Right ventricle myocardium inferior (tissue), 1 donor: Measurements from ENCODE around the gene C1orf53. TPM values are rescaled to one million over a fixed set of nuclear protein-coding genes. Genes with fewer than 3 reads are reported as not detected.

Experiments used
- ATAC-seq: fragments of 200-7000 bp; cut with Tn5 transposase; one replicate; pipeline ENCODE4 v1.9.1; 2020; ENCODE audit warnings: mild to moderate bottlenecking, moderate library complexity
- DNase-seq: peaks from one replicate; pipeline ENCODE4 v3.0.0; 2021; ENCODE audit errors: missing footprints
- intact Hi-C: fragments of 100-400 bp; cut with DNase I; formaldehyde crosslinking; loops from one replicate; pipeline ENCODE4 v1.11.0; 2022
- total RNA-seq: library from RNA; stranded (reverse); fragmentation: NEBNext Ultra II Directional; extraction: Animal tissue kit (Norgen Biotek cat#: 25700); gene quantifications from one replicate; pipeline ENCODE4 v1.2.1, GENCODE V29; 2021
- donor health status: DM: no; HTN: yes; CAD: no; lungs with severe emphysema.

The C1orf53 gene
- total RNA-seq, 1 donor from 2014 or later: 4.9 TPM

DNA sequence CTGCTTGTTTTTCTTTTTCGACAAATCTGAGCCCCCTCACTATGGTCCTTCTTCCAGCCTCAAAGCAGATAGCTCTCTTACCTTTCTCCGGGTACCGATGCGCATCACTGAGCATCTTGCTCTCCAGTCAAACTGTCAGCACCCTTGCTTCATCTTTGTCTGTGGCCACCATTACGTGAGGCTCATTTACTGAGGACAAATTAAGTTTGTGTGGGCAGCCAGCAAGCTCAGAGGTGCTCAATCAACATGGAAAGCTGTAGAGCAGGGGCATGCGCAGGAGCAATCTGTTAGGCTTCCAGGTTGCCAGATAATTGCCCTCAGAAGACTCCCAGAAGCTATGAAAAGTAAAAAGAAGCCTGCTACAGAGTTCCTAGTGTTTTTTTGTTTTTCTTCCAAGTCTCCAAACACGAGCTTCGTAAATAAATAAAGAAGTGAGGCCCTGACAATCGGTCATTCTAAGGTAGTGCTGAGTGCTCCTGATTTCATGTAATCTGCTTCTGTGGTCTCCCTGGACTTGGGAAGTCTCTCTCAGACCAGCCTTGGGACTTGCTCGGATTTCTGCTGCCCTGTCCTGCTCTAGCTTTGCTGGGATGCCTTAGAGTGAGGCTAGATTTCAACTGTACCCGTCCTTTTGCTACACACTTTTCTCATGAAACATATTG lies 1.8 kb downstream of the C1orf53 start:
- ATAC-seq (no peak), DNase-seq (no peak)
- intact Hi-C loops: loop anchor here (10.0 kb wide), 2 partner anchors 289 to 561 kb away; no protein-coding TSS in a partner anchor

DNA sequence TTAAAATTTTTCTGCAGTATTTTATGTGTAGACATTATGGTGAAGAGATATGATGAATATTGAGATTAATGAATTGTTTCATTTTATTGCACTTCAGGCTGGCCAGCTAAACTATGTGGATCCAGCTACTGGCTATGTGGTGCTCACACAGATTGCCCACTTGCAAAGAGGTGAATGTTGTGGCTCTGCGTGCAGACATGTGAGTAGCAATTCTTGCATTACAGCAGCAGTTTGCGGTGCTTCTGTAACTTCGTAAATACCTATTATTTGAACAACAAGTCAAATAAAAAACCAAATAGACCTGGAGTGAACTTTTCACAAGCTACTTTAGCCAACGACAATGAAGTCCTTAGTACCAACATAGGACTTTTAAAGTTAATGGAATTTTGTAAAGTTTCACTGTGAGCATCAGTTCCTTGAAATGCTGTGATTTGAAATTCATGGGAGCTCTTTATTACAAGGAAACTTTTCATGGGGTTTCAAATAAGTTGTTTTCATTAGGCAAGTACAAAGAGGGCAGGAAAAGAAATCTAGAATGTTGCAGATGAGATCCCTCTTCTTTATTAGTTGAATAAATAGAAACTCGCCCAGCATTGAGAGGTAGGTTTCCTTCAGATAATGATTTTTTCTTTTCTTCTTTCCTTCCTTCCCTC lies 3.4 kb downstream of the C1orf53 start:
- DNase-seq (no peak), ATAC-seq (no peak)
- intact Hi-C loops: loop anchor here (10.0 kb wide), 2 partner anchors 291 to 559 kb away; no protein-coding TSS in a partner anchor

DNA sequence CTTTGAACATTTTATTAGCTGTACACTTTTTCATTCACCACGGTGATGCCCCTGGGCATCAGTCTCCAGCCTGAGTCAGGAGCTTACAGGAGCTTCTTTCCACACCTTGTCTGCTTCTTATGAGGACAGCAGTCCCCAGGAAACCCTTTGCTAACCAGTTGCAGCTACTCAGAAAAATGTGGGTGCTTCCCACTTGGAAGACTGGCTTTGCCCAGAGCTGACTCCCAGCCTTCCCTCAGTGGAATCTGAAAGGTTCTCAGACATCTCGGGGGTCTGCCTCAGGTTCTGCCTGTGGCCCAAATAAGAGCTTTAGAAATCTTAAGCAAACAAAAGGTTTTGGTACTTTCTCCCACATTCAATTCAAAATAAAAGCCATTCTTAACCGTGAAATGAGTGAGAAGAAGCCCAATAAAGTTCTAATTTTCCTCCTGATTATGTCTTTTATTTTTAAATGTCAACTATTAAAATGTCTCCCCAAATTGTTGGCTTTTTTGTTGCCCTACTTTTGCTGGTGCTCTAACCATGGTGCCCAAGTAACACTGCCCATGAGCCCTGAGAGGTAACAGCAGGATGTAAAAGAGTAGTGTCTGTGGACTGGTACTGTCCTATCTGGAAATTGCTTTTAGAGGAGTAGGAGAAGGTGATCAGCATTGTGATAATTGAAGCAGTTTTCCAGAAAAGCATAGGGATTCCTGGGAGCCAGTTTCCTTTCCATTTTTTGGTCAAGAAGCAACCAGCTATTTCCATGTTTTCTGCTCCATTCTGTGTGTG lies 5.6 kb downstream of the C1orf53 start:
- ATAC-seq: no peak
- intact Hi-C loops: loop anchor here (10.0 kb wide), 2 partner anchors 293 to 557 kb away; no protein-coding TSS in a partner anchor
- DNase-seq: no peak

DNA sequence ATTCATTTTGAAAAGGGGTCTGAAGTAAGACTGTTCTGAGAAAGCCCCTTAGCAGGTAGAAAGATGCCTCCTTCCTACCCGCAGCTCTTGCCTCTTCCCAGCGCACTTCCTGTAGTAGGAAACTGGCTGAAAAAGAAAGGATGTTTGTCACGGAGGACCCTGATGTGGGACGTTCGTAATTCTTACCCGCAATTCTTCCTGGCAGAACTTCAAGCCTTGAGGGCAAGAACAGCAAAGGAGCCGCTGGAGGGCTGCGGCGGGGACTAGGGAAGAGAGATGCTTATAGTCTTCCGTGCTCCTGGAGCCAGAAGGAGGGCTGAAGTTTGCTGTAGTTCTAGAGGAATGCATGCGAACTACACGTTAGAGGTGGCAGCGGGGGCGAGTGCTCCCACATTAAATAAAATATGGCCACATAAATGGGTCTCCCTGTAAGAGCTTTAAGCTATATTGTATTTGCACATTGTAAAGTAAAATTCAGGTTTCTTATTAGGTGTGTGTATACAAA lies 6.3 kb downstream of the C1orf53 start:
- DNase-seq: no peak
- no peak for ATAC-seq
- intact Hi-C loops: loop anchor here (10.0 kb wide), 2 partner anchors 294 to 556 kb away; no protein-coding TSS in a partner anchor

DNA sequence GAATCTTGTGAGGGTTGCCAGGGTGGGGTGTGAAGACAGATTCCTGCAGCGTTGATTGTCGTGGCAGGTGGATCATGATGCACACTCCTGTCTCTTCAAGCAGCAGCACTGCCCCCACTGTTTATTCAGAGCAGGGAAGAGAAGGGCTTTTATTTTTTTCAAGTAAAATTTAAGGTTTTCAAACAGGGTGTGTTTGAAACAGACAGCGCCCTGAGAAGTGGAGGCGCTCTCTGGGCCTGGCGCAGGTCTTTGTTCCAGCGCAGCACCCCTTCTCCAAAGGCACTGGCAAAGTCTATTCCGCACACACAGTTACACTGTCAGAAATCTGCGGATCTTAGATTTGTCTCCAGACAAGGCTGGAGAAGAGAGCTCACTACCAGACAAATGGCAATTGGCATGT lies 7.0 kb downstream of the C1orf53 start:
- intact Hi-C loops: loop anchor here (10.0 kb wide), 2 partner anchors 295 to 555 kb away; no protein-coding TSS in a partner anchor
- DNase-seq (no peak), ATAC-seq (no peak)

DNA sequence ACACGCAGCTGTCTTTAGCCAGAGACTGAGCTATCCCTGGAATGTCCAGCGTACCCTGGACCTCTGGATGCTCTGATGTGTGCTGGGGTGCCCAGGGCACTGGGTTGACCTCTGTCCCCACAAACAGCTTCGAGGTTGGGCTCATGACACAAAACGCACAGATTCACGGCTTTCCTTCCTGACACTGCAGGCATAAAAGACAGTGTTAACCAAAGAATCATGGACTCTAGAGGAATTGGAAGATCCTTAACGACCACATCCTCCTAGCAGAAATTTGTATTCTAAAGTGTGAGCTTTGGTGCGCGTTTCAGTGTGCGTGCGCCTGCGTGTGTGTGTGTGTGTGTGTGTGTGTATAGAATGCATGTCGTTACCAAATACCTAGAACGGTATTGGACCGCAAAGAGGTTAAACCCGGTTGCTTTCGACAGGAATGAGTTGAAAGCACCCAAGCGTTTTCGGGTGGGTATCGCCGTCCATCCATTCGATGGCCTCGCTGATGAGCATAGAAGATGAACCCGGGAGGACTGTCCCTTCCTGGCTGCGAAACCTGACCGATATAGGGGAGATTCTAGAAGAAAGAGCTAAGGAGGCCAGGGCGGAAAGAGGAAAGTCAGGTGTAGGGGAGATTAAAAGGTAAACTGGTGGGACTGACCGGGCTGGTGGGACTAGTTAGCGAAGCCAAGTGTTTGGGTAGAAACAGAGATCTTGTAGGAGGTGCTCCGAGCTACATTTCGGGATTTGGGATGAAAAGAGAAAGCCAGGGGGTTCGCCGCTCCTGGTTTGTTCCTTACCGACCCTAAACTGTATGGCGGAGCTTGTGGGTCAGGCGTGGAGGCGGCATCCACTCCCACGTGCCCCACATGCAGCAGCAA lies 7.9 kb downstream of the C1orf53 start:
- ATAC-seq: no peak
- intact Hi-C loops: no loop called here
- no peak for DNase-seq

DNA sequence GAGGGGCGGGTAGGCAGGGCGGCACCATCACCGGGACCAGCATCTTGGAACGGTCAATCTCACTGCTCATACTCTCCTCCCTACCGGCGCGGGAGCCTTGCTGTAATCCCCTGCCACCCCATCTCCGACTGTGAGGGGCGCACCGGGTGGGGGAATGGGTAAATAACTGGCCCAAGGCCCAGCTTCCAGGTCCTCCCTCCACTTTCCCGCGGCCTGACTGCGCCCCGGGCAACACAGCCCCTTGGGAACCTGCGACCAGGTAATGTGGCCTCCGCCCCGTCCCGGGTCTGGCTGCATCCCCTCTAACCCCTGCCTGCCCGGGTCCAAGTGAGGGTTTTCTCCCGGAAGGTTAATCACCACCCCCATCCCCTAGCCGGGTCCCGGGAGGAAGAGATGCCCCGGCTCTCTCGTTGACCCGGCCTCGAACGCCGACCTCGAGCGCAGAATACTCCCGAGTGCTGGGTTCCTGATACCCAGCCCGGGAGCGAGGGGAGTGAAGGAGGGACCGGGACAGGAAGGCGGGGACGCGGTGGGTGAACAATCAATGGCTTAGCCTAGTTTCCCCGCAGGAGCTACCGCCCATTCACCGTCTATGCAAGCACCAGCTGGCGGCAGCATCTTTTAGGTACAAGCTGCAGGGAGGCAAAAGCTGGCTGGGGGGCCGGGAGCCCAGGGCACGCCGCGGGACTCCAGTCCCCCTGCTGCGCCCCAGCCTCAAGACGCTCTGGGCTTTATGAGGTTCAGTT lies 8.9 kb downstream of the C1orf53 start:
- intact Hi-C loops: no loop called here
- DNase-seq: peak; percentile 53
- ATAC-seq: no peak

DNA sequence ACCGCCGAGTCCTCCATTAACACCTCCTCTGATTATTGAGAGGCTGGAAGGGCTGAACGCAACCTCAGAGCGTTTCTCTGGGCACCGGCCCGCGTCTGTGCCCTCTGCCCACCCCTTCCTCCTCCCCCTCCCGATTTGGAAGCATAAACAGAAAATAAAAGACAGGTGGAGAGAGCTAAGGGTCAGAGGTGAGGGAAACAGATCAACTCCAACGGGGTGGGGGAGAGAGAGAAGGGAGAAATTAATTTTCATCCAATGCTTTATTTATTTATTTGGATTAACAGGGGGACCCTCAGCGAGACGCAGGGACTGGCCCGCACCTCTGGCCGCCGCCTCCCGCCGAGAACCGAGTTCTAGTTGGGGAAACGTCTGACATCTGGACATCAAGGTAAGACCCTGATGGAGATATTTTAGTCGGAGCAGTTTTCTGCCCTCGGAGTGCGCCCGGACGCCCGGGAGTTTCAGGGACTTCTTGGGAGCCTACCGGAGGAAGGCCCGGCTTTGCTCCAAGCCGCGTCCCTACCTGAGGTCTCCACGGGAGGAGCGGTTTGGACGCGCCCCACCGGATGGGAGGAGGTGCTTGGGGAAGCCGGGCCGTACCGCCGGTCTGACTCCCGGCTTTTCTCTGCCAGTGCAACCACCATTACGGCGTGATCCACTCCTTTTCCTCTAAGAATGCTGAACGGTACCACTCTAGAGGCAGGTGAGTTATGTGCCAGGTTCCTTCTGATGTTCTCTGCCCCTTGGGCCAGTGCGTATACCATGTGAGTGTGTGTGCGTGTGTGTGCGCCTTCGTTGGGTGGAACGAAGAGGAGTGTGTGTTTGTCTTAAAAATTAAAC lies 9.6 kb downstream of the C1orf53 start:
- intact Hi-C loops: no loop called here
- ATAC-seq: no peak
- no peak for DNase-seq

DNA sequence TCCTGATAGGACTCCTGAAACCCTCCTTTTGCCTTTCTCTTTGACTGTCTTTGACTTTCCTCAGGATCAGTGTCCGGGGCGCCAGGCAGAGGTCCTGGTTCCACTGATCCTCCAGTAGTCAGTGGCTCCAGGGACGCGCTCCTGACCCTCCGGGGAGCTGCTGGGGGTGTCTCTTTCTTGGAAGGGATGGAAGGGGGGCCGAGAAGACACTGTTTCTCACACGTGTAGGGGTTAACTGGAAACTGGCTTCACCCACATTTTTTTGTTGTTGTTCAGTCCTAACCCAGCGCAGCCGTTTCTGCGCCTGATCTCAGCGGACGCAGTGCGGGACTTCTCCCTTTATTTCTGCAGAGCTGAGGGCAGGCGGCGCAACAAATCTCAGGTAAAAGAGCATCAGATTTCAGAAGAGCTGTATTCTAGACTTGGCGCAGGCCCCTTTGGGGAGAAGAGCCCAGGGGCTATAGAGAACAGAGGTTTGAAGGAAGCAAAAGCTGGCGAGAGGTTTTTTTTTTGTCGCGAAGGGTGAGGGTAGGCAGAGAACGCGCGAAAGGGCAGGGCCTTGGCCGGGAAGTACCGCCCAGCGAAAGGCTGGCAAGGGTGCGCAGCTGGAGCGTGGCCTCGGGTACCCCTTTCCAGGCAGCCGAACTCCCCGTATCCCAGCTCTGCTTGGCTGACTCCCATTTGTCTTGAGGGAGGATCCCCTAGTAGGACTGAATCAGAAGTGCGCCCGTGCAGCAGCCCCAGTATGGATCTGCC lies 10.5 kb downstream of the C1orf53 start:
- DNase-seq (no peak), ATAC-seq (no peak)
- intact Hi-C loops: no loop called here

DNA sequence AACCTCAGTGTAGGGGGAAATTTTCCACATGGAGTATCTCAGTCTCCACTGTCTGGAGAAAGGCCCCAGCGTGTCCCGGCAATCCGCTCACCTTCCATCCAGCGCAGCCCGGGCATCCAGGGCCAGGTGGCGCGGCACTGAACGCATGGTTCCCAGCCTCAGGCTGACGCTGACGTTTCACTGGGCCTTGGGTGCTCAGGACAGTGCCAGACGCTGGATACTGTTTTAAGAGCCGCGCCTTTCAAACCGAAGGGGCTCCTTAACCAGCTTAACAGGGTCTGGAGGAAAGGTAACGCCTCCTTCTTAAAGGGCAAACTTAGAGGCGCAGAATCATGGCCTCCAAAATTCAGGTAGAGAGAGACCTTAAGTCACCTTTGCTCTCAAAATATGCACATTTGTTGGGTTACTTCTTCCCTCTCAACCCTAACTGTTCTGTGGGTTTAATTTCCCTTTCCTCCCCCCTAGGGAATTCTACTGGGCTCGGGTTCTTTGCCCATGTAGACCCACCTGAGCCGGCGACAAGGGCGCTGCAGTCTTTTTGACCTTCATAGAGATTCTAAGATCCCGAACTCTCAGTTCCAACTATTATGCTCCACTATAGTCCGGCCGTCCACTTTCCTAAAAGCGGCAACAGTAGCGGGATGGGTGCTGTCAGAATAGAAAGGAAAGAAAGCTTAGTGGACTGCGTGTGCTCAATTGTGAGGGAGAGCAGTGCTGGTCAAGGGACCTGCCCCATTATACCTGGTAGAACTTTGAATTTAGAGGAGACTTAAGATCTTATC lies 11.3 kb downstream of the C1orf53 start:
- no peak for ATAC-seq
- DNase-seq: no peak
- intact Hi-C loops: no loop called here

DNA sequence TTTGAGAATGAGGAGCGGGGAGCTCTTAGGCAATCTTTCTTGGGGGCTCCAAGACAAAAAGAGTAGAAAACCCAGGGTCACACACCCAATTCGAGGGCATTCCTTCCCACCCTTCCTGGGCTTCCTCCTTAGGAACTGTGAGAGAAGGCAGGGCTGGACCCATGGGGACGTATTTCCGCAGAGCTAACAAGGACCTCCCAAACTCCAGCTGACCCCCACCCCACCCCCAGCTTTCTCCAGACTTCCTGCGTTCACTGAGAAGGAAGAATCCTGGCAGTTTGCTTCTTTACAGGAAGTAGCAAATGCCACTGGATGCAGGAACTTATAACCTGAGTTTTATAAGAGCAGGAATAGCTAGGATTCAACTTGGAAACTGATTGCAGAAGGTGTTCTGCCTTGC lies 12.1 kb downstream of the C1orf53 start:
- intact Hi-C loops: no loop called here
- ATAC-seq (no peak), DNase-seq (no peak)

DNA sequence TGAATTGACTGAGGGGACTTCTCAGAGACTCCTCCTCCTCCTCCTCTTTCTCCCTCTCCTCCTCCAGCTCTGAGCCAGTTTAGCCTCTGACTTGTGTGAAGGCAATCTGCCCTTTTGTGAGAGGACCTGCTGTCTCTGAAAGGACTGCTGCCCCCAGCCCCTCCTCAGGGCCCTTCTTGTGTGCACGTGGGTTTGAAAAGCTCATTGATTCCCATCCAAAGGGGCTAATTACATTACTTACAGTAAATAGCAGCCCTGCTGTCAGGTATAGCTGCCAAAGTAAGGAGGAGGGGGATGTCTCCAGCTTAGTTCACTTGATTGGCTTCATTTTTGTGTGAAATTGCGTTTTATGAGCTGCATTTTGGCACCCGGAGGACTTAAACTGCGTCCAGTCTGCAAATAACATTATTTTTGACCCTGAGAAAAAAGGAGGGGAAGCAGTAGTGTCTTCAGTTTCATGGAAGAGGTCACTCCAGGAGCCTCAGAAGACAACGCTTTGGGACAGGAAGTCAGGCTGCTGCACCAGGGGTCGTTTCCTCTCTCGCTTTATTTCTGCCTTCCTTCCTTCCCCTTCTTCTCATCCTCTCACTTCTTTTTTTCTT lies 12.9 kb downstream of the C1orf53 start:
- DNase-seq (no peak), ATAC-seq (no peak)
- intact Hi-C loops: no loop called here

DNA sequence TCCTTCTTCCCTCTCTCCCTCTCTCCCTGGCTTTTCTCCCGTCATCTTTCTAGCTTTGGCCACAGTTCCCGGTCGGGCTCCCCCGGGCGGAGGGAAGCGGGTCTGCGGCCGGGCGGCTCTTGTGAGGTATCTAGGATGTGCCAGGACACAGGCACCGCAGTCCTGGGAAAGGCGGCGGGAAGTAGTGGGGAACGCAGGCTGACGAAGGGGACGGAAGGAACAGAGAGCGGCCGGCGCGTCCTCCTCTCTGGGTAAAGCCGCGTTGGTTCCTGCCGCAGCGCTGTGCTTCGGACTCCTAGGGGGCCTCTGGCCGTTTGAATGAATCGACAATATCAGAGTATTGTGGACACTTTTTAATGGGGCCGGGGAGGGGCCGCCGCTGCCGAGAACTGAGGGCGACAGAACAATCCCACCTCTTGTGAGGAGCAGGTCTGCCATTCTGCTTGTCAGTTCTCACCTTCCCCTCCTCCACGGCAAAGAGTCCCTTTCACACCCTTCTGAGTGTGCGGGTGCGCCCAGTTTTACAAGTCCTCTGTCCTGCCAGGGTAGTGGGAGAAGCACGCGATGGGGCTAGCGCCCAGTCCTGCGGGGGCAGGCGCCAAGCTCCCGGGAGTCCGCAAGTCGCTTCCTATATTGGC lies 13.6 kb downstream of the C1orf53 start:
- DNase-seq (peak; percentile 81), ATAC-seq (peak; percentile 69)
- intact Hi-C loops: no loop called here

DNA sequence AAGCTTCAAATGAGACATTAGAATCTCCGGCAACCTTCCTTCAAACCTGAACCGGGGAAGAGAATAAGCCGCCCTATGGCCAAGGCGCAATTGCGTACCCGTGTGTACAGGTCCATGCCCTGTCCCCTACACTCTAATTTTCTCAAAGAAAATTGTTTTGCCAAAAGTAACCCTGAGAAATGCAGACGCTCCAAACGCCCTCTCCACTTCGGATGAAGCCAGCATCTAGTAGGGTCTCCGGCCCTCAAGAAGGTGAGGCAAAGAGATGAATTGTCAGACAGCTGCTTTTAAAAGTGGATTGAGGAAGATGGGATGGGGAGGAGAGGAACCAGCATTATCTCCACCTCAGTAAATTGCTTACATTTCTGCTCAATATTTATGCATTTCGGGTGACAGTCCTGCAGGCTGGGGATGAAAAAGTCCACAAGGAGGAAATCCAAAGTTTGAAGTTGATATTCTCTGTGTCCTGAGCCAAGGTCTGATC lies 14.1 kb downstream of the C1orf53 start:
- DNase-seq: no peak
- intact Hi-C loops: no loop called here
- ATAC-seq: no peak
